IMR-90 (cell line): ENCODE results near the gene SUPT3H. TPM values are rescaled to one million over a fixed set of nuclear protein-coding genes. Genes with fewer than 3 reads are reported as not detected.

Source experiments
- ATAC-seq: fragments of 200-7000 bp; cut with Tn5 transposase; 2 replicates; pipeline ENCODE4 v1.9.1; 2020; ENCODE audit warnings: low read depth, mild to moderate bottlenecking, moderate library complexity
- BruUV-seq: library from RNA; stranded (reverse); fragments of 400-500 nt; replicated peaks from 2 replicates; lab custom pipeline; 2021; lab: Mats Ljungman, UMichigan
- CTCF ChIA-PET: fragments of 300-600 bp; formaldehyde crosslinking; extraction: SDS; loops from one replicate; lab custom pipeline; 2021; ENCODE audit warnings: antibody characterized with exemption; lab: Yijun Ruan, JAX
- POLR2A ChIA-PET: fragments of 300-600 bp; sonication (Branson Sonifier 250); formaldehyde crosslinking; loops from one replicate; lab custom pipeline; 2022; ENCODE audit warnings: antibody characterized with exemption; ENCODE audit not compliant: unreplicated experiment; lab: Charles Lee
- DNase-seq: peaks from one replicate; pipeline ENCODE4 v3.0.0; 2013
- H2AFZ ChIP-seq: replicated peaks from 2 replicates; pipeline ENCODE3; 2013; ENCODE audit warnings: low read length, mild to moderate bottlenecking; ENCODE audit not compliant: poor library complexity
- H2AK5ac ChIP-seq: 2 replicates; pipeline ENCODE4 v1.6.1; 2013; ENCODE audit warnings: low read depth, low read length, inconsistent platforms
- H2AK9ac ChIP-seq: replicated peaks from 2 replicates; pipeline ENCODE3; 2013; ENCODE audit warnings: mild to moderate bottlenecking, low read depth, low read length, moderate library complexity; ENCODE audit not compliant: poor library complexity
- H2BK120ac ChIP-seq: 2 replicates; pipeline ENCODE4 v1.6.1; 2013; ENCODE audit warnings: low read depth, low read length, inconsistent platforms
- H2BK15ac ChIP-seq: 3 replicates; pipeline ENCODE4 v1.6.1; 2013; ENCODE audit warnings: low read depth, low read length, inconsistent platforms
- H2BK20ac ChIP-seq: 2 replicates; pipeline ENCODE4 v1.6.1; 2013; ENCODE audit warnings: low read depth, mild to moderate bottlenecking, inconsistent platforms, low read length, moderate library complexity
- H2BK5ac ChIP-seq: 2 replicates; pipeline ENCODE4 v1.6.1; 2013; ENCODE audit warnings: mild to moderate bottlenecking, low read depth, low read length, inconsistent platforms; ENCODE audit not compliant: poor library complexity, severe bottlenecking
- H3K14ac ChIP-seq: replicated peaks from 2 replicates; pipeline ENCODE4 v1.6.1; 2013; ENCODE audit warnings: low read depth, low read length, inconsistent platforms
- H3K18ac ChIP-seq: 2 replicates; pipeline ENCODE4 v1.6.1; 2013; ENCODE audit warnings: low read depth, low read length, control low read depth
- H3K23ac ChIP-seq: 2 replicates; pipeline ENCODE4 v1.6.1; 2013; ENCODE audit warnings: low read depth, low read length, inconsistent platforms
- H3K27ac ChIP-seq: 2 replicates; pipeline ENCODE4 v1.5.1; 2013; ENCODE audit warnings: mild to moderate bottlenecking, control low read depth, low read length; ENCODE audit not compliant: insufficient read depth
- H3K27me3 ChIP-seq: 2 replicates; pipeline ENCODE4 v1.6.1; 2013; ENCODE audit warnings: low read length; ENCODE audit not compliant: control insufficient read depth, insufficient read depth
- H3K36me3 ChIP-seq: 2 replicates; pipeline ENCODE4 v1.6.1; 2013; ENCODE audit warnings: low read length, mixed read lengths; ENCODE audit not compliant: control insufficient read depth, insufficient read depth
- H3K4ac ChIP-seq: 2 replicates; pipeline ENCODE4 v1.6.1; 2013; ENCODE audit warnings: low read depth, low read length, inconsistent platforms
- H3K4me1 ChIP-seq: 2 replicates; pipeline ENCODE4 v1.6.1; 2013; ENCODE audit warnings: low read length, mixed read lengths; ENCODE audit not compliant: control insufficient read depth, insufficient read depth
- H3K4me2 ChIP-seq: 2 replicates; pipeline ENCODE4 v1.6.1; 2013; ENCODE audit warnings: low read depth, mild to moderate bottlenecking, control low read depth, low read length, moderate library complexity
- H3K4me3 ChIP-seq: 2 replicates; pipeline ENCODE4 v1.5.1; 2013; ENCODE audit warnings: low read depth, mild to moderate bottlenecking, control low read depth, low read length, moderate library complexity; ENCODE audit not compliant: insufficient read depth
- H3K56ac ChIP-seq: 2 replicates; pipeline ENCODE4 v1.6.1; 2013; ENCODE audit warnings: low read length, inconsistent platforms; ENCODE audit not compliant: insufficient read depth; ENCODE audit errors: extremely low read depth
- H3K79me1 ChIP-seq, 2 experiments: 2 replicates each; pipeline ENCODE4 v1.6.1; 2013; ENCODE audit warnings: low read length in 2 of 2, inconsistent platforms in 1 of 2, low read depth in 1 of 2
- H3K9ac ChIP-seq: 2 replicates; pipeline ENCODE4 v1.6.1; 2013; ENCODE audit warnings: low read depth, low read length, control low read depth
- H3K9me1 ChIP-seq: 2 replicates; pipeline ENCODE4 v1.6.1; 2013; ENCODE audit warnings: low read length, inconsistent platforms; ENCODE audit not compliant: insufficient read depth
- H3K9me3 ChIP-seq: 2 replicates; pipeline ENCODE4 v1.6.1; 2013; ENCODE audit warnings: low read length; ENCODE audit not compliant: control insufficient read depth, insufficient read depth
- H4K20me1 ChIP-seq: 2 replicates; pipeline ENCODE4 v1.6.1; 2013; ENCODE audit warnings: low read length, inconsistent platforms; ENCODE audit not compliant: insufficient read depth
- H4K5ac ChIP-seq: 2 replicates; pipeline ENCODE4 v1.6.1; 2013; ENCODE audit warnings: mild to moderate bottlenecking, low read depth, low read length, control low read depth
- H4K8ac ChIP-seq, 2 experiments: 2 replicates each; pipeline ENCODE4 v1.6.1; 2013; ENCODE audit warnings: low read depth in 2 of 2, low read length in 2 of 2, control low read depth in 1 of 2, inconsistent platforms in 1 of 2
- H4K91ac ChIP-seq: 2 replicates; pipeline ENCODE4 v1.6.1; 2013; ENCODE audit warnings: low read depth, low read length, inconsistent platforms; ENCODE audit not compliant: insufficient read depth
- BHLHE40 ChIP-seq: fragments of 150-350 bp; IDR thresholded peaks from 2 replicates; pipeline ENCODE4 v1.6.1; 2016; ENCODE audit warnings: mild to moderate bottlenecking, low read depth, low read length
- CHD1 ChIP-seq: IDR thresholded peaks from 2 replicates; pipeline ENCODE4 v1.6.1; 2012; ENCODE audit warnings: low read depth, low read length, improper control_type of control experiment
- CTCF ChIP-seq: conservative IDR thresholded peaks from 2 replicates; pipeline ENCODE4 v1.5.1; 2012; ENCODE audit warnings: mild to moderate bottlenecking, low read depth, low read length, improper control_type of control experiment
- FOS ChIP-seq: fragments of 150-350 bp; IDR thresholded peaks from 2 replicates; pipeline ENCODE4 v1.6.1; 2016; ENCODE audit warnings: low read depth, low read length
- MAZ ChIP-seq: IDR thresholded peaks from 2 replicates; pipeline ENCODE4 v1.6.1; 2012; ENCODE audit warnings: low read depth, mild to moderate bottlenecking, low read length, improper control_type of control experiment, moderate library complexity, borderline replicate concordance
- NFE2L2 ChIP-seq: fragments of 150-350 bp; IDR thresholded peaks from 2 replicates; pipeline ENCODE4 v1.6.1; 2016; ENCODE audit warnings: low read depth, mild to moderate bottlenecking, low read length
- POLR2A ChIP-seq: IDR thresholded peaks from 2 replicates; pipeline ENCODE4 v1.6.1; 2012; ENCODE audit warnings: mild to moderate bottlenecking, low read depth, low read length
- RAD21 ChIP-seq: IDR thresholded peaks from 2 replicates; pipeline ENCODE4 v1.6.1; 2012; ENCODE audit warnings: low read length, improper control_type of control experiment
- RCOR1 ChIP-seq: IDR thresholded peaks from 2 replicates; pipeline ENCODE4 v1.6.1; 2012; ENCODE audit warnings: mild to moderate bottlenecking, low read length, improper control_type of control experiment; ENCODE audit not compliant: insufficient replicate concordance
- RFX5 ChIP-seq: IDR thresholded peaks from 2 replicates; pipeline ENCODE4 v1.8.0; 2012; ENCODE audit warnings: low read depth, mild to moderate bottlenecking, low read length, moderate library complexity
- SMC3 ChIP-seq: fragments of 150-350 bp; IDR thresholded peaks from 2 replicates; pipeline ENCODE4 v1.6.1; 2016; ENCODE audit warnings: low read depth, mild to moderate bottlenecking, antibody characterized with exemption, low read length, moderate library complexity
- WGBS, 2 experiments: methylation state at CpG; one replicate each; pipeline versions ENCODE4 v1.1.5 to v1.1.7; 2013; ENCODE audit warnings: missing lambda C conversion rate in 2 of 2; ENCODE audit not compliant: insufficient read length in 1 of 2; ENCODE audit errors: extremely low coverage in 2 of 2; 5-methylcytosine and 5-hydroxymethylcytosine counted together
- dilution Hi-C: fragments of 300-500 bp; cut with HindIII; formaldehyde crosslinking; loops from one replicate; pipeline ENCODE4 v1.14.3; 2018; ENCODE audit warnings: low sequenced_read_pairs; ENCODE audit not compliant: unreplicated experiment
- in situ Hi-C: fragments of 300-500 bp; cut with MboI; formaldehyde crosslinking; loops from 3 replicates; pipeline ENCODE4 v1.14.3; 2019; ENCODE audit warnings: low sequenced_read_pairs, inconsistent platforms, mixed read lengths
- intact Hi-C: fragments of 100-400 bp; cut with micrococcal nuclease; formaldehyde crosslinking; loops from 2 replicates; pipeline ENCODE4 v1.10.0; 2022
- polyA plus RNA-seq, 3 experiments: library from polyadenylated mRNA; depleted of rRNA; stranded (reverse); fragments of >200 nt; gene quantifications; 2 replicates each; pipeline ENCODE4 v1.2.3, GENCODE V29; 2012; ENCODE audit warnings: low replicate concordance in 1 of 3
- total RNA-seq: library from RNA; depleted of rRNA; stranded (reverse); fragments of >200 nt; gene quantifications from 2 replicates; pipeline ENCODE4 v1.2.3, GENCODE V29; 2012

SUPT3H gene
- total and polyA plus RNA-seq, 2 of the 4 experiments (the other 2 are of a cell fraction) = 4.5 to 5.0 TPM

GRCh38 chr6:44809258-44809657, 568.5 kb downstream of the SUPT3H start:
- Histone ChIP-seq H3K79me1 (no peaks in the 10 kb centered on the region), H3K9me3 (no peaks in the 10 kb centered on the region), H2BK5ac (no peak overlapping the region), H3K27ac (no peak overlapping the region), H2AK9ac (no peak overlapping the region), H3K56ac (no peak overlapping the region), H3K27me3 (no peaks in the 10 kb centered on the region), H3K4me3 (no peak overlapping the region), H3K14ac (no peak overlapping the region), H4K20me1 (no peaks in the 10 kb centered on the region), H2AFZ (no peak overlapping the region), H2BK120ac (no peak overlapping the region), H2BK20ac (no peak overlapping the region), H4K8ac (no peak overlapping the region), H2AK5ac (no peak overlapping the region), H3K4ac (no peak overlapping the region), H3K18ac (peak overlapping the region; percentile 0; the same call in 1 of the 2 replicates), H2BK15ac (no peak overlapping the region), H4K91ac (no peak overlapping the region), H3K36me3 (no peaks in the 10 kb centered on the region), H3K9me1 (peaks cover 9% of the 10 kb centered on the region), H3K4me2 (peak overlapping the region; percentile 4; the same call in 1 of the 2 replicates), H4K5ac (no peak overlapping the region), H3K23ac (no peak overlapping the region), H3K9ac (no peak overlapping the region), H3K4me1 (peaks cover 12% of the 10 kb centered on the region)
- dilution Hi-C loops (no loop called here), in situ Hi-C loops (no loop called here), intact Hi-C loops (no loop called here)
- BruUV-seq = no TSS peak
- ChIA-PET POLR2A (no interaction called here), CTCF (interaction anchor here (1.0 kb wide), 1 partner anchor 9 kb away, joined by 3 read pairs; no protein-coding TSS in a partner anchor)
- ATAC-seq = no peak; the same call in 1 of the 2 replicates
- no peak for TF ChIP-seq RCOR1
- no peak for TF ChIP-seq RFX5
- TF ChIP-seq RAD21 = no peak
- no peak for TF ChIP-seq BHLHE40
- no peak for TF ChIP-seq NFE2L2
- TF ChIP-seq FOS = no peak
- no peak for TF ChIP-seq CHD1
- TF ChIP-seq CTCF = no peak
- no peak for TF ChIP-seq MAZ
- TF ChIP-seq POLR2A = no peak
- TF ChIP-seq SMC3 = no peak
- no CpG with 5 or more reads among the region's 2 CpGs for WGBS, 2 experiments
- no peak for DNase-seq
